Endothelial cell of umbilical vein (primary cell): ENCODE results near the gene GOLPH3. TPM values are rescaled to one million over a fixed set of nuclear protein-coding genes. Genes with fewer than 3 reads are reported as not detected.

Source experiments
- BruUV-seq: library from RNA; stranded (reverse); fragments of 400-500 nt; replicated peaks from 2 replicates; lab custom pipeline; 2021; lab: Mats Ljungman, UMichigan
- CTCF ChIA-PET: fragments of 300-600, 350-600 bp; sonication (Branson Sonifier 250); formaldehyde crosslinking; loops from one replicate; lab custom pipeline; 2021; ENCODE audit warnings: antibody characterized with exemption, inconsistent platforms; lab: Charles Lee
- POLR2A ChIA-PET: fragments of 300-600, 350-600 bp; sonication (Branson Sonifier 250); formaldehyde crosslinking; loops from one replicate; lab custom pipeline; 2021; ENCODE audit warnings: antibody characterized with exemption, inconsistent platforms; lab: Charles Lee
- DNase-seq: peaks from one replicate; pipeline ENCODE4 v3.0.0-alpha.2; 2011; ENCODE audit warnings: low read depth, low spot score
- FAIRE-seq: peaks from 2 replicates; lab custom pipeline; 2011; peaks lifted over from hg19 to GRCh38; lab: Jason Lieb, UNC
- H2AFZ ChIP-seq: 2 replicates; pipeline ENCODE4 v1.6.0; 2012; ENCODE audit warnings: low read depth, low read length, control low read depth, inconsistent platforms
- H3K27ac ChIP-seq: 2 replicates; pipeline ENCODE4 v1.5.1; 2011; ENCODE audit warnings: low read depth, mild to moderate bottlenecking, control low read depth, low read length, moderate library complexity; ENCODE audit not compliant: insufficient read depth
- H3K27me3 ChIP-seq, 2 experiments: 2 replicates each; pipeline versions ENCODE4 v1.6.0 to v1.6.1; 2011; ENCODE audit warnings: low read length in 2 of 2, mixed read lengths in 1 of 2; ENCODE audit not compliant: control insufficient read depth in 2 of 2, insufficient read depth in 2 of 2
- H3K36me3 ChIP-seq, 2 experiments: 2 replicates in 1 of 2; 3 replicates in 1 of 2; pipeline ENCODE4 v1.5.1; 2011; ENCODE audit warnings: low read length in 2 of 2, mild to moderate bottlenecking in 1 of 2, moderate library complexity in 1 of 2; ENCODE audit not compliant: control insufficient read depth in 2 of 2, insufficient read depth in 2 of 2; ENCODE audit errors: extremely low read depth in 1 of 2
- H3K4me1 ChIP-seq: 3 replicates; pipeline ENCODE4 v1.5.1; 2011; ENCODE audit warnings: mild to moderate bottlenecking, low read length; ENCODE audit not compliant: control insufficient read depth, insufficient read depth; ENCODE audit errors: extremely low read depth
- H3K4me2 ChIP-seq: 2 replicates; pipeline ENCODE4 v1.6.1; 2011; ENCODE audit warnings: low read length, control low read depth, mixed read lengths; ENCODE audit not compliant: insufficient read depth
- H3K4me3 ChIP-seq, 3 experiments: fragments of 200-600 bp in 1 of 3; sonication (generic), shearing (Covaris generic) in 1 of 3; replicated peaks in 1 of 3; 2 replicates each; pipeline ENCODE4 v1.5.1; 2011 to 2016; ENCODE audit warnings: control low read depth in 3 of 3, low read length in 3 of 3, mild to moderate bottlenecking in 2 of 3, inconsistent platforms in 1 of 3, low read depth in 1 of 3, moderate library complexity in 1 of 3; ENCODE audit not compliant: insufficient read depth in 1 of 3
- H3K79me2 ChIP-seq: 2 replicates; pipeline ENCODE4 v1.6.0; 2012; ENCODE audit warnings: low read length, inconsistent platforms; ENCODE audit not compliant: control insufficient read depth, insufficient read depth
- H3K9ac ChIP-seq: replicated peaks from 2 replicates; pipeline ENCODE3; 2011; ENCODE audit warnings: low read length, control low read depth; ENCODE audit not compliant: insufficient read depth; ENCODE audit errors: extremely low read depth
- H3K9me1 ChIP-seq: replicated peaks from 3 replicates; pipeline ENCODE4 v1.6.0; 2011; ENCODE audit warnings: mild to moderate bottlenecking, low read length; ENCODE audit not compliant: control insufficient read depth, insufficient read depth; ENCODE audit errors: extremely low read depth
- H3K9me3 ChIP-seq: replicated peaks from 2 replicates; pipeline ENCODE4 v1.5.1; 2012; ENCODE audit warnings: low read length, inconsistent platforms; ENCODE audit not compliant: control insufficient read depth, insufficient read depth
- H4K20me1 ChIP-seq: replicated peaks from 2 replicates; pipeline ENCODE3; 2011; ENCODE audit warnings: mild to moderate bottlenecking, low read length; ENCODE audit not compliant: control insufficient read depth, insufficient read depth; ENCODE audit errors: extremely low read depth
- CTCF ChIP-seq, 2 donors: IDR thresholded peaks; 1 replicate in 1 of 2; 2 replicates in 1 of 2; pipeline ENCODE4 v1.5.1; 2011; ENCODE audit warnings: low read length in 2 of 2, mild to moderate bottlenecking in 2 of 2, moderate library complexity in 2 of 2, control low read depth in 1 of 2, inconsistent platforms in 1 of 2, low read depth in 1 of 2; ENCODE audit not compliant: insufficient read depth in 1 of 2; ENCODE audit errors: extremely low read depth in 1 of 2
- EZH2 ChIP-seq: IDR thresholded peaks from 2 replicates; pipeline ENCODE4 v1.6.1; 2012; ENCODE audit warnings: borderline replicate concordance, low read depth, mild to moderate bottlenecking, moderate library complexity, low read length, inconsistent platforms; ENCODE audit not compliant: severe bottlenecking
- FOS ChIP-seq: IDR thresholded peaks from 2 replicates; pipeline ENCODE4 v1.6.1; 2011; ENCODE audit warnings: mild to moderate bottlenecking, low read length, moderate library complexity, borderline replicate concordance; ENCODE audit not compliant: insufficient read depth
- GATA2 ChIP-seq: IDR thresholded peaks from 2 replicates; pipeline ENCODE4 v1.7.0; 2011; ENCODE audit warnings: low read depth, mild to moderate bottlenecking, moderate library complexity, mixed read lengths, low read length; ENCODE audit not compliant: insufficient read length, insufficient read depth
- JUN ChIP-seq: IDR thresholded peaks from 2 replicates; pipeline ENCODE4 v1.6.1; 2011; ENCODE audit warnings: borderline replicate concordance, low read depth; ENCODE audit not compliant: insufficient read length, insufficient read depth
- MYC ChIP-seq: IDR thresholded peaks from one replicate; pipeline ENCODE4 v1.6.1; 2011; ENCODE audit warnings: mild to moderate bottlenecking, low read depth, low read length
- POLR2A ChIP-seq: IDR thresholded peaks from 2 replicates; pipeline ENCODE4 v1.6.1; 2012; ENCODE audit warnings: low read depth, mild to moderate bottlenecking, control low read depth, low read length
- POLR2AphosphoS5 ChIP-seq: IDR thresholded peaks from 2 replicates; pipeline ENCODE4 v1.6.1; 2012; ENCODE audit warnings: low read depth, mild to moderate bottlenecking, control low read depth, low read length, moderate library complexity; ENCODE audit not compliant: insufficient read depth
- dilution Hi-C: fragments of 300-500 bp; cut with MboI; formaldehyde crosslinking; loops from one replicate; pipeline ENCODE4 v1.15.0; 2019; ENCODE audit warnings: low sequenced_read_pairs; ENCODE audit not compliant: extremely low pct_ligation_motif_present
- intact Hi-C: fragments of 100-400 bp; cut with micrococcal nuclease; formaldehyde crosslinking; loops from one replicate; pipeline ENCODE4 v1.10.0; 2022
- polyA plus RNA-seq, 4 experiments: library from polyadenylated mRNA; depleted of rRNA in 3 of 4; stranded (reverse) in 3 of 4; unstranded in 1 of 4; fragments of >200 nt; gene quantifications; 2 replicates each; pipeline versions ENCODE4 v1.2.1 to v1.2.3, GENCODE V29; 2011 to 2012; ENCODE audit warnings: missing spikeins in 1 of 4
- total RNA-seq: library from RNA; stranded (reverse); gene quantifications from 2 replicates; pipeline ENCODE4 v1.2.3, GENCODE V29; 2021
- TF ChIP-seq, protein P1 (sequence below): IDR thresholded peaks from 2 replicates; pipeline ENCODE4 v1.6.1; 2011; ENCODE audit not compliant: insufficient read depth, insufficient read length

GOLPH3 gene
- total and polyA plus RNA-seq, 2 donors (not counting 3 experiments of a cell fraction or from before 2014, with no cell fraction given) = 38.1 to 70.2 TPM

DNA sequence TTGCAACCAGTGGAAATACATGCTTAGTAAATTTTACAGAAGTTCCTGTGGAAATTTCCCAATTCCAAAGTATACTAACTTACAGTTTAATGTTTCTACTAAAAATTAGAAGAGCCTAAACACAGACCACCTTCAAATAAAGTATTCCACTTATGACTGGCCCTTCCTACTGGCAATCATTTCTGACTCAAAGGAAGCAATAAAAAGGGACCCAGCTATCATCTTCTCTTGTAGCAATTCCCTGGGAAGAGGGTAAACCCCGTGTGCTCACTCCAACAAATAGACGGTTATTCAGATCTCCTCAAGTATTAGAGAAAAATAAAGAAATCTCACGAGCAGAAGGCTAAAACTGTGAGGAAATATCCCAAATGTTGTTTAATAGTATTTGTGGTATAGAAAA, 43.3 kb downstream of the GOLPH3 start:
- H3K4me1 ChIP-seq = no peaks in the 10 kb centered on the region
- H4K20me1 ChIP-seq = peaks cover 9% of the 10 kb centered on the region
- TF ChIP-seq JUN (no peak), FOS (no peak), POLR2AphosphoS5 (no peak), CTCF (IDR thresholded peaks at IDR 0.05; ENCODE audit: extremely low read depth in 1 of 2, insufficient read depth in 1 of 2, low read depth in 1 of 2, low read length in 2 of 2) (no peak), POLR2A (no peak), EZH2 (no peak), GATA2 (no peak), MYC (no peak)
- TF ChIP-seq, protein P1, sequence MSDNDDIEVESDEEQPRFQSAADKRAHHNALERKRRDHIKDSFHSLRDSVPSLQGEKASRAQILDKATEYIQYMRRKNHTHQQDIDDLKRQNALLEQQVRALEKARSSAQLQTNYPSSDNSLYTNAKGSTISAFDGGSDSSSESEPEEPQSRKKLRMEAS = no peak
- H3K9ac ChIP-seq = no peak overlapping the region
- no peak overlapping the region for H3K4me3 ChIP-seq
- no peaks in the 10 kb centered on the region for H3K9me3 ChIP-seq
- BruUV-seq = no TSS peak
- no peak for FAIRE-seq
- H2AFZ ChIP-seq = no peak overlapping the region
- dilution Hi-C loops = no loop called here
- peaks cover 3 to 16% of the 10 kb centered on the region in 2 experiments for H3K36me3 ChIP-seq
- no peaks in the 10 kb centered on the region for H3K9me1 ChIP-seq
- H3K79me2 ChIP-seq = peaks cover 66% of the 10 kb centered on the region
- ChIA-PET CTCF (no interaction called here), POLR2A (no interaction called here)
- intact Hi-C loops = no loop called here
- H3K27me3 ChIP-seq = no peaks in the 10 kb centered on the region
- H3K27ac ChIP-seq = no peak overlapping the region
- no peak for DNase-seq
- no peak overlapping the region for H3K4me2 ChIP-seq
